NCI-H774 (cell line): ENCODE data around the gene MLN.

Source experiments
- DNase-seq: peaks from one replicate; lab custom pipeline; 2025; lab: John Stamatoyannopoulos, UW

Gene MLN

DNA sequence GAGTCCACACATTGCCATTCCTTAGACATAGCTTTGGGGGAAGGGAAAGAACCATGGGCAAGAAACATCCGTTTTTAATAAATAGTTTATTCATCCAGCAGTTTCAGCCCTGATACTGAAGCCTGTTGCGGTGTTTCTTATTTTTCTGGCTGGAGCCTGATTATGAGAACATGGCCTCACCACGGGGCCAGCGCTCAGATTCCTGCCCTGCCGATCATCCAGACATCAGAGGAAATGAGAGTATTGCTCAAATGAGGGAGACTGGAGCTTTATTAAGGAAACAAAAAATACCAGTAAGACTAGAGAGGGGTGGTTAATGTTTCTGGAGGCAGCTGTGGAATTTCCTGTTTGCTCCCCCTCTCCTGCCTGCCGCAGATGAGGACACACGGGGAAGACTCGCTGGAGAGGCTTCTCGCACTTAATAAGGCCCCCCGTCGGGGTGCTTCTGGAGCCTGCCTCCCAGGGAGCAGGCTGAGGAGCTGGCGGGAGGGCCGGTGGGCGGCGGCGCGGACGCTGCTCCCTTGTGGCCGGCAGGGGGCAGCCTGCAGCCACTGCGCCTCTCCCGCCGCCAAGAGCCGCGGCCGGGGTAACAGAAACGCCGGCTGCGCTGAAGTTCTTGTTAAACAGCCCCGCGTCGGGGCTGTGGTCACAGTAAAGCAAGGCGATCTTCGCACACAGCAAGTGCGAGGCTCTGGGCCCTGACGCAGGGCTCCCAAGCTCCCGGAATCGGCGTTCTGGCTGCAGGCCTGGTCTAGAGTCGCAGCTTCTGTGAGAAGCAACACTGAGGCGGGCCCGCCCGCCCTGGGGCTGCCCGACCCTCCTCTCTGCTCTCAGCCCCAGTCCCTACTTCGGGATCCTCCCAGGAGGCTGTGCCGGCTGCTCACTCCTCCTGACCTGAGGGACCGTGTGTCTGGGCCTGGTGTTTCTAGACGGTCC lies 32.4 kb downstream of the MLN start:
- no peak for DNase-seq

DNA sequence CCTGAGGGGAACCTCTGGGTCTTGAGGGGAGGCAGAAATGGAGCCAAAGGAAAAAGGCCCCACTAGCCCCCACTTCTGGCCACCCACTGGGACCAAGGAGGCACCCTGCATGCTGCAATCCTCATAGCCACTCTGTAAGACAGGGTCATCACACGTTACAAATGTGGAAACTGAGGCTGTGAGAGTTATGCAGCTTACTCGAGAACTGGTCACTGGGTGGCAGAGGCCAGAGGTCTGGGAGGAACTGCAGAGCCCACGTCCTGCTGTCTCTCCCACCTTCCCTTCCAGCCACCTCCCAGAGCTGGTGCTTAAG lies 33.0 kb downstream of the MLN start:
- DNase-seq: no peak

GRCh38 chr6:33770124-33770832 lies 33.5 kb downstream of the MLN start:
- no peak for DNase-seq

DNA sequence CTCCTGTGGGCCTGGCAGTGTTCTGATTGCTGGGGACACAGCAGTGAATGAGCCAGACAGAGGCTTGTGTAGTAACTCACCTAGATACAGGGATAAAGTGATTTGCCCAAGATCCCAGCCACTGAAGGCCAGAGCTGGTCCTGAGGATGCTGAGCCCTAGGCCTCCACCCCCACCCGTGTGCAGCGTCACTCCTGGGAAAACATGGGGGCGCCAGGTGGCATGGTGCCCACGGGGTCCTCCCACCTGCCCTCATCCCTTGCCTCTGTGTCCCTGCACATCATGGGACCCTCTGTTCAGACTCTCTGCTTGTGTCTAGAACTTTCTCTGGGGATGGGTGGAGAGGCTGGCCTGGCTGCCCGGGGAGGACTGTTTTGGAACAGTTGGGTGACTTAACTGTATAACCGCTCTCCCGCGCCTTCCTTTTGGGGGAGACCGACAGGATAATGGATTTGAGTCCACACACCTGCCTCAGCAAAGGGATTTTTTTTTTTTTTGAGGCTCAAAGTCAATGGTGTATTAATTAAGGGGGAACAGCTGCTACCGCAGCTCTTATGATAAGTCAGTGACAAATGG lies 34.5 kb downstream of the MLN start:
- no peak for DNase-seq

DNA sequence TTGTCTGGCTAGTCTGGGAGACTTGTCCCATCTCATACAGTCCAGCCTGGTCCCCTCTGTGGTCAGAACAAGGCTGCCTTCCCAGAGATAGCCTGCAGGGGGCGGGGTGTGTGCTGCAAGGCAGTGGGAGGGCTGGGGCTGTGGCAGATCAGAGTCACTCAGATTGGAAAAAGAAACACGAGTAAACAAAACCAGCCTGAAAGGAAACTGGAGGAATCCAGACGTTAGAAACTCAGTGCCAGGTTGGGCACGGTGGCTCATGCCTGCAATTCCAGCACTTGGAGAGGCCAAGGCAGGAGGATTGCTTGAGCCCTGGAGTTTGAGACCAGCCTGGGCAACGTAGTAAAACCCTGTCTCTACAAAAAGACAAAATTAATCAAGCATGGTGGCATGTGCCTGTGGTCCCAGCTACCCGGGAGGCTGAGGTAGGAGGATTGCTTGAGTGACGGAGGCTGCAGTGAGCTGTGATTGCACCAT lies 35.1 kb downstream of the MLN start:
- DNase-seq: peak; percentile 50

DNA sequence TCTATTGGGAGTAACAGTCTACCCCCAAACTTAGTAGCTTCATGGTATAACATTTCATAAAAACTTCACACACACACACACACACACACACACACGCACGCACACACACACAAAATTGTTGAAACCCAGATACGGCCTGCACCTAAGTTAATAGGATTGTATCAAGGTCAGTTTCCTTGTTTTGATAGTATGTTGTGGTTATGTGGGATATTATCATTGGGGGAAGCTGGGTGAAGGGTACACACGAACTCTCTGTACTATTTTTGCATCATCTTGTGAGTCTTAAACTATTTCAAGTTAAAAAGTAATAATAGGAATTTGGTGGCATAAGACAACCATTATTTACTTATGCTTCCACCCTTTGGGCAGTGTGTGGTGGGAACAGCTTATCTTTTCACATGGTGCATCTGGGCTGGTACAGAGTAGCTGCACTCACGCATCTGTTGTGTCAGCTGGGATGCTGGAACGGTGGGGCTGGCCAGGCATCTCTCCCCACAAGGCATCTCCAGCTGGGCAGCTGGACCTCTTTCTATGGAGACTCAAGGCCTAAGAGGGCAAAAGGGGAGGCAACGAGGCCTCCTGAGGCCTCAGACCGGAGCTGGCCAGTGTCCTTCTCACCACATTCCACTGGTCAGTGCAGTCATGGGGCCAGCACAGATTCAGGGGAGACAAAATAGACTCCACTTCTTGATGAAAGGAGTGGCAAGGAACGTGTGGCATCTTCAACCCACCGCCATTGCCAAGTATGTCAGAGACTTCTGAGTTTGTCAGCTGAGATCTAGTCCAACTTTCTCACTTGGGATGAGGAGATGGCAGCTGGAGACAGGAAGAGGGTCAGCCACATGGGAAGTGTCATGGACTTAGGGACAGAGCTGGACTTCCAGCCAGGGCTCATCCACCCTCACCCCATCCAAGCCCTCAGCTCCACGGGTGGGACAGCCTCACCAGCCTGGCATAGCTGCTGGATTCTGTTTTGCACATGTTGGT lies 36.6 kb downstream of the MLN start:
- no peak for DNase-seq

- DNase-seq: no peak
These were observed 38.4 kb downstream of the MLN start for GRCh38 chr6:33765368-33765767.

DNA sequence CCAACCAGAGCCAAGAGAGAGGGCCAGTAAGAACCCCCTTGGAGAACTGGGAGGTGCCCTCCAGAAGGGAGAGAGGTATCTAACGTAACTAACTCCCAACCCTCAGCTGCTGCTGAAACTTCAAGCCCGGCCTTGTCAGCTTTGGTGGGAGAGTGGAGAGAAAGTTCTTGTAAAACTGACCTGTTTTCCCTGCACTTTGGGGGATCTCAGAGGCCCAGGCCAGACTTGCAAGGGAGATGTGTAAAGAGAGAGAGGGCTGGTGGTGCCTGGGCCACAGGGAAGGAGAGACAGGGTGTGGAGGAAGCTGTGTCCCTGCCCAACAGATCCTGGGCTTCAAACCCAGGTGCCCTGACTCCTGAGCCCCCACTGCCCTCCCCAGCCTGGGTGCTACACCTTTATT lies 39.8 kb downstream of the MLN start:
- no peak for DNase-seq

DNA sequence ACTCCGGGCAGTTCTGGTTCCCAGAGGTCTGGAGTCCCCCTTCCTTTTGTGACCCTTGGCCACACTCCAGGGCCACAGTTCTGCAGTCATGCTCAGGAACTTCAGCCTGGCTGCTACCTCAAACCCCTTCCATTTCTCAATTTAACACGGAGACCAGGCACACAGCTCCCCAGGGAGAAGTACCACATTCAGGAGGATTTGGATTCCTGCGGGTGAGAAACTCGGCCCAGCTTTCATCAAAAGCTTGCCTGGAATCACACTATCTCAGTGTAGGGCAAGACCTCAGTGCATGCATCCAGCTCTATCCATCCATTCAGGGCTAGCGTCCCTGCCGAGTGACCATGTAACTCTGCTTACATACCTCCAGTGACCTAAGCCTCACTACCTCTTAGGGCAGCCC lies 40.3 kb downstream of the MLN start:
- DNase-seq: no peak

DNA sequence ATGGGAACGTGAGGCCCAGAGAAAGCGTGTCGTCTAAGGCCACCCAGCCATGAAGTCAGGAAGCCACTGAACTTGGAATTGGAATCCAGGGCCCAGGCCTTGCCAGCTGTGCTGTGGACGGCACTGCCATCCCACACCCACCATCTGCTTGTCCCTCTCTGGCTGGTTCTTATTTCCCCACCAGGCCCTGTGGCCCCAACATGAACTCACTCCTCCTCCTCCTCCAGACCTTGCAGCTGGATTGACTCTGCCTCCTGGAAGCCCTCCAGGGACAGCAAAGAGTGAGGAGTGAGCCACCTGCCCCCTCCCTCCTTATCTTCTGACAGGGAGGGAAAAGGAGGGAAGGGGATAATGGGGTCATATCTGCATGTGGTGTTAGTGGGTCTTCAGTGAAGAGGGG lies 41.1 kb downstream of the MLN start:
- DNase-seq: no peak

GRCh38 chr6:33761922-33762629 lies 41.7 kb downstream of the MLN start:
- peak; percentile 61 for DNase-seq

GRCh38 chr6:33761581-33761921 lies 42.3 kb downstream of the MLN start:
- no peak for DNase-seq

DNA sequence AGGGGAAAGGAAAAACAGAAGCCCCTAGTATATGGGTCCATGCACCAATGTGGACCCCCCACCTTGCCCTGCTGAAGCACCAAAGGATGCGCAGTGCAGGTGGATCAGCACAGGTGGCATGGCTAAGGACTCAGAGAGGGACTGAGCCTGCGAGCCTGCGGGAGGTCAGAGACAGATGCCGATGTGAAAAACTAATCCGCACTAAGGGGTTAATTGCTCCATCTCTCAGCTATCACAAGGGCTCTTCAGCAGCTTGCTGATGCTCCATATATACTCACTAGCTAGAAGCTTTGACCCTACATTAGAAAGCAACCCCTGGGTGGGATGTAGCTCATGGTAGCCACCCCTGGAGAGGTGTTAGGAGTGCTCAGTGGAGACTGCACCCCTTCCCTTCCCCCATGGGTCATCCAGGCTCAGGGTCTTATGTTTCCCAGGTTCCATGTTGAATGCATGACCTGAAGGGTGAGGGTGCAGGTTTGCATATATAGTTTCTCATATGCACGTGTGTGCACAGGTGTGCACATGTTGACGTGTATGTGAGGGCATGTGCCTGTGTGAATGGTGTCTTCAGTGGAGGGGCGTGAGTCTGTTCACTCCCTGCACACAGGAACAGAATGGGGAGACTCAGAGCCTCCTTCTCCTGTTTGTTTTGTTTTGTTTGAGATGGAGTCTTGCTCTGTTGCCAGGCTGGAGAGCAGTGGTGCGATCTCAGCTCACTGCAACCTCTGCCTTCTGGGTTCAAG lies 43.7 kb downstream of the MLN start:
- DNase-seq: no peak

- no peak for DNase-seq
These were observed 45.0 kb downstream of the MLN start for GRCh38 chr6:33758815-33759216.

DNA sequence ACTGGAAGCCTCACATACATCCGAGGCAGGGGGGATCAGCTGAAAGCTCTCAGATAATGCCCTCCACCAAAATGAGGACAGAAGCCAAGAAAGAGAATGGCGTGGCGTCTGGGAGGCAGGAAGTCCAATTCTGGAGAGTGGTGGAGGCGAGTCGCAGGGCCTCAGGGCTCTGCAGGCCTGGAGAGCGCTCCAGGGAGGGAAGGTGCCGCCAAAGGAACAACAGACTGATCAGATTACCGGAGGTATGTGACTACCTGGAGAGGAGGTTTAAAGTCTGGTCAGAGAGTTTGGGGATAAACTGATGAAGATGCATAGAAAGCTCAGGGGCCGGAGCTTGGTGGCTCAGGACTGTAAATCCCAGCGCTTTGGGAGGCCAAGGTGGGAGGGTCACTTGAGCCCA lies 45.9 kb downstream of the MLN start:
- DNase-seq: no peak

GRCh38 chr6:33757113-33757512 lies 46.7 kb downstream of the MLN start:
- no peak for DNase-seq

DNA sequence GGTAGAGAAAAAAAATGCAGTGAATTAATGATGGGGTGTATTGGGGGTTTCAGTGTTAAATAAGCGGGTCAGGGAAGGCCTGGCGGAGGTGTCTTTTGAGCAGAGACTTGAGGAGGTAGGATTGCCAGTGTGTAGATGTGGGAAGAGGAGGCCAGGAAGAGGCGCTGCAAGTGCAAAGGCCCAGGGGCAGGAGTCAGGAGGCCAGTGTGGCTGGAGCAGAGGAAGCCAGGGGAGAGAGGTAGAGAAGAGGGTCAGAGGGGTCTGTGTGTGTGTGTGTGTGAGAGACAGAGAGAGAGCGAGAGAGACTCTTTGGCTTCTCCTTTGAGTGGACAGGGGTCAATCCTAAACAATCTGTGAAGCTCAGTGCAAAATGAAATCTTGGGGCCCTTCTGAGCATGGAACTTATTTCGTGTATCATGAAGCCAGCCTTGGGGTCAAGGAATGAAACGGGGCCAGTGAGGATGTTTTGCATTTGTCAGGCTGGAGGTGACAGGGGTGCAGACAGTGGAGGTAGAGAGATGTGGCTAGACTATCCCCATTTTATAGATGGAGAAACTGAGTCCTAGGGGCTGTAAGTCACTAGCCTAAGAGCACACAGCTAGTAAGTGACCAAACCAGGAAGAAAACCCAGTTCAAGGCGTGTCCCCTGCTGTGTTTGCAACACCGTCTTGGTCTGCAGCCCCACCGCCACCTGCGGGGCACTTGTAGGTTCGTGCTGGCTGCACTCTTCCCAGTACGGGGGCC lies 47.4 kb downstream of the MLN start:
- no peak for DNase-seq

DNA sequence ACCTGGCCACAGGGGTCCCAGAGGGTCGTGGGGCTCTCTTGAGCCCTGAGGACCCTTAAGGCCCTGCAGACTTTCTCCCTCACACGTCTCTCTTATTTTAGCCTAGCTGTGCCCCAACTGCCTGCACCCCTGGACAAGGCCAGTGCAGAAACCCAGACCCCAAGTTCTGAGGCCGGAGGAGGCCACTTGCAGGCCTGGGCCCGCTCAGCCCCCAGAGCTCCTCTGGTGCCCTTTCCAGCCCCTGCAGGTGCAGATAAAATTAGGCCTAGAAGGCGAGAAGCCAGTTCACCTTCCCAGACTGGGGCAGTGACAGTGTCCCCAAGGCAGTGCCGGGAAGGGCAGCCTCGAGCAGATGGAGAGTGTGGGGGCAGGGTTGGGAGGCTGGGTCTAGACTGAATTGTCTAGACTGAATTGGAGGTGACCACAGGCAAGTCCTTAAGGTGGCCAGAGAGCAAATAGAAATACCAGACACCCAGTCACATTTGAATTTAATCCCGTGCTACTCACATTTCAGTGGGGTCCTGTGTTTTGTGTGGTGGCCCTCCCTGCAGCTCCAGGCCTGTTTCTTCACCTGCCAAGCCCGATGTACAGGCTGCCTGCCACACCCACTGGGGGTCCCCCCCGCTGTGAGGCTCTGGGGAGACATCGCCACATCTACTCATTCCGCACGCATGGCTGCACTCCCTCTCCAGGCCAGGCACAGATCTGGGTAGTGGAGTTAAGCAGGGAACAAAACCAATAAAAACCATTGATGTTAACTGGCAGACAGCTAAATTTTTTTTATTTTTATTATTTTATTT lies 48.5 kb downstream of the MLN start:
- no peak for DNase-seq

- no peak for DNase-seq
These were observed 49.6 kb downstream of the MLN start for GRCh38 chr6:33754222-33754621.
